HG02610 (cell line): ENCODE data around the gene PCOLCE2.
"Not testable (repeated sequence)": the region's sequence is repeated elsewhere in the genome, so short reads cannot be mapped to it uniquely, and the experiment has no call there.

Experiments used
- ATAC-seq: cut with Tn5 transposase; IDR thresholded peaks from one replicate; pipeline ENCODE4 v1.9.1; 2021; ENCODE audit warnings: mild to moderate bottlenecking, moderate library complexity; ENCODE audit not compliant: unreplicated experiment

Gene PCOLCE2

GRCh38 chr3:142902356-142902755 is 13.5 kb upstream of the PCOLCE2 start:
- ATAC-seq = no peak

DNA sequence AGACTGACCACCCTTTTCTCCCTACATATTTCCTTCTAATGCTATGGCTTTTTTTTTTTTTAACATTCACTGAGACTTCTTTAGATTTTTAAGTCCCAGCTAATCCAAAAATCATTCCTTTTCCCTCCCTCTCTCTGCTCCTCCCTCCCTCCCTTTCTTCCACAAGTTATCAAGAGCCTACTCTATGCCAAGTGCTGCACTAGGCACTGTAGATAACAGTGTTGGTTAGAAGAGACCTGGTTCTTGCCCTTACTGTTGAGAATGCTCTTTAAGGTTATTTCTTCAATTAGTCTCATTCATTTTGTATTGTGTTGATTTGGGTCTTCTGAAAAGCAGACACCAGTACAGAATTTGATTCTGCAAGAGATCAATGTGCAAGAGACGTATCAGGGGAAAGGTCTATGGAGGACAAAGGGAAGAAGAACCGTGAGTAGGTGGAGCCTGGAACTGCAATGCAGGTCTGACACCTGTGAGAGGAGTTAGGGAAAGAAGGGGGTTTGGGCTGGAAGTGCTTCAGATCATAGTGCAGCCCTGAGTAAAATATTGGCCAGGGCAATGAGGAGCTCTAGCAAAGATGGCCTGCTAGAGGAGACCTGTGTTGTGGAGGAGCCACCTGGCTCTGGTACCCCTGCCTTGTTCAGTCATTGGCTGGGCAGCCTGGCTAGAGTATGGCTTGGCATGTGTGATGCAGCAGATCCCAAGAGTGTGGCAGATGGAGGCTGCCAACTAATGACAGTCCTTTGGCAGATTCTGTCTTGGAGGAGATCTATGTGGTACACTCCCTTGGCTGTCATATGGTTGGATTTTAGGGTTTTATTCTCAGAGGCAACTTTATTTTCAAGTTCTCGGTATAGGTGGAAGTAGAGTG is 9.7 kb upstream of the PCOLCE2 start:
- ATAC-seq = no peak

DNA sequence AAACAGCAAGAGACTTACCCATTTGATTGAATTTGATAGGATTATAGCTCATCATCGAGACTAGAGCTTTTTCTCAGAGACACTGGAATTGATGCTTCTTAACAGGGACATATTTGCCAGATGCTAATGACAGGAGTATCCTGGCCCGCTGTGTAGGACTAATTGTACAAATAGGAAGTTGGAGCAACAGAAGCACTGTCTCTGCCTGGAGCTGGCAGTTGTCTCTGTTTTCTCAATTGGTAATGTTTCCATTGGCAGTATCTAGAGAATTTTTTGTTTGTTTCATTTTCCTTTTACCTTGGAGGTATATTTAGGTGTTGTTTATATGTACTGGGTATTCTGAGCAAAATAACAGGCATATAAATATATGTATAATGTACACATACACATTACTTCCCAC is 8.9 kb upstream of the PCOLCE2 start:
- ATAC-seq = no peak

GRCh38 chr3:142896996-142897395 is 8.1 kb upstream of the PCOLCE2 start:
- ATAC-seq = no peak

DNA sequence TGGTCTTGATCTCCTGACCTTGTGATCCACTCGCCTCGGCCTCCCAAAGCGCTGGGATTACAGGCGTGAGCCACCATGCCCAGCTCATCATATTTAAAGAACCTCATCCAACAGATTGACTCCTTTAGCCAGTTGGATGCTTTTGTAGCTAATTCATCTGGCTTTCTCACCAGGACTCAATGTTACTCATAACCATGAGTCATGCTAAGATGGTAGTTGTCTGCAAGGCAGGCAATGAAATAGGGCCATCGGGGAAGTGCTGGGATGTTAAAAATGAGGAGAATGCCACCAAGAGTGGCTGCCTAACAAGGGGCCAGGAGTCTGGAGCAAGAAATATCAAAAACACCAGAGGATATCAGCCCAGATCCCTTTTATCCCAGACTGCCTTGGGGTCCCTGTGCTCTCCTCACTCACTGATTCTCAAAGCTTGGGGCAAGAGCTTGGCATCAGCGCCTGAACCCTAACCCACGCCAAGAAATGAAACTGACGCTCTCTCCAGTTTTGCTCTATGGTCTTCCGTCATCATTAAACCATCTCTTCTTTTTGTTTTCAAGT is 7.4 kb upstream of the PCOLCE2 start:
- ATAC-seq = no peak

DNA sequence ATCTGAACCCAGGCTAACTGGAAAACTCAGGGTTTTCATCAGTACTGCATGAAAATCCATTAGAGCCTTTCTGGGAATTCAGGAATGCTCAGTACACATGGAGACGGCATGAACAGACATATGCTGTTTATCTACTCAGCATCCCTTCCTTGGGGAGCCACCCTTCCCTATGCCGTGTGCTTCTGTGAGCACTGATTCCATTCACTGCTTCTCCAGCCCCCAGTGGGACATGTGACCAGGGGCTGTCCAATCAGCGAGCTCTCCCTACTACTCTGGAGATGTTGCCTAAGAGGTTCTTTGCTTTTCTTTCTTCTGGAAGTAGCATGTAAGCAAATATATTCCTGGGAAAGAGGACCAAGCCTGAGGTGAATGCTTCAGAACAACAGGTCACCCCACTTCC is 5.6 kb upstream of the PCOLCE2 start:
- ATAC-seq = no peak

DNA sequence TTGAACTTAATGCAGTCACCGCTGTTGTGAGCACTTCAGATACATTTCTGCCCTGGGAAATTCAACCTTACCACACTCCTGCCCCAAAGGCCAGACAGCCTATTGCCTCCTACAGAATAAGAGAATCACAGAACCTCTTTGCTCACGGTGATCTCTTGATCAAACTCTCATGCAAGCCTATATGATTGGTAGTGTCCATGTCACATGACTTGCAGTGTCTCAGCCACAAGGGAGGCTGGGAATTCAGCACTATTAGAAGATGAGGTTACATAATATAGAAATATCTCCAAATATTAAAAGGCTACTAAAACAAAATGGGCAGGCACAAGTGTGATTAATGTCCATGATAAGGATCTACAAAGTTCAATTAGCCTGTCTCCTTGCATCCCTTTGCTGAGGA is 3.8 kb upstream of the PCOLCE2 start:
- ATAC-seq = no peak

DNA sequence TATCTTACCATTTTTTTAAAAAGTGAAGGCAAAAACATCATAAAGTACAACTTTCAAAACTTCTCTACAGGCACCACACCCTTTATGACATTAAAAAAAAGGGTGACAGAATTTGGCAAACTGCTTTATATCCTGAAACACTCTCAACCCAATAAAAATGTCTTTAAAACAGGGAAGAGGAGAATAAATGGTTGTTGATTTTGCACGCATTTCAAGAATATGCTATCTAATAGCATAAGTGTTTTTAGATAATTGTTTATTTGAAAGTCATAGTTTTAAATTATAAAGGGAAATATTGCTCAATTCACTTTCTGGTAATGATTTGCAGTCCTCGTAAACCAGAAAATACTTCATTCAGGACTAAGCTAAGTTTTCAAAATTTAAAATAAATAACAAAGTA is 1.7 kb upstream of the PCOLCE2 start:
- no peak for ATAC-seq

DNA sequence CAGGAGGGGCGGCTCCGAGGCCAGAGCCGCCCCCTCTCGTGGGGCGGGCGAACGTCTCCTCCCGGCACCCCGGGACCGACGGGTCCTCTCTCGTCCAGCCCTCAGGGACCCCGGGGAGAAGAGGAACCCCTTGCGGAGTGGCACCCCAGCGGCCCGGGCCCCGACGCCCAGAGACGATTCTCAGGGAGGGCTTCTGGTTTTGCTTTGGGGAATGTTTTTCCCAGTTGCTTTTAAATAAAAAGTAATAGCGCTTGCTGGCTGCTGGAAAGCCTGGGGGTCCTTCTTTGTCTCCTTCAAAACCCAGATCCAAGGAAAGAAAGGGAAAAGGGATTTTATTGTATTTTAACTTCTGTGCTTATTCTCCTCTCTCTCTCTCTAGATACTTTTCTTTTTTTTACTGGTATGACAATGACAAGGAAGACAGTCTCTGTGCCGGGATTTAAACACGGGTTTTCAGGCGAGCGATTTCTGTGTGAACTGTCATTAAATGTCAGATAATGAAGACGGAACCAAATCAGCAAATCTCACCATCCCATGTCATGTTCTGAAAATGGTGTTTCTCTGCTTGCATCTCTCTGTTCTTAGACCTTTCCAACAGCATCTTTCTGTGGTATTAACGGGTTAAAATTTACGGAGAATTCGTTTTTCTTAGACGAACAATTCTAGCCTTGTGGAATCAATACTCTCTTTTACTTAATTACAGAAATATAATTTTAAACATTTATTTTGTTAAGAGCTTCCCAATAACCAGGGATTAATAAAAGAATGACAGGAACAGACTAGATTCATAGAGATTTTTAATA is 530 bp upstream of the PCOLCE2 start:
- no peak for ATAC-seq

DNA sequence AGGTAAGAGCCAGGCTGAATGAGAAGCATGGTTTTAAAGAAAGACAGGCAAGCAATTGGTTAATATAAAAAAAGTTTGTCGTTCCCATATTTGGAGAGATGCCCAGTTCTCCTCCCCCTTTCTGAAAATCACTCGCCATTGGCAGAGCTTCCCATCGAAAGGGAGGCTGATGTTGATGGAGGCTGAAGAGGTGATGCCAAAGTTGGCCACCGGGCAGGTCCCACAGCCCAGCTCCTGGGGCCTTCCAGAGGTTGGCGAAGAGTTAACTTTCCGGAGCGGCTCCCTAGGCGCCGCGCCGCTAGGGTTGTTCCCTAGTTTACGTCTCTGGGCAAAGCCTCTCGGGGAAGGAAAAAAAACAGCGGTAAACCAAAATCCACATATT is 793 bp downstream of the PCOLCE2 start:
- ATAC-seq = no peak

GRCh38 chr3:142886940-142887339 is 1.9 kb downstream of the PCOLCE2 start:
- ATAC-seq = no peak

DNA sequence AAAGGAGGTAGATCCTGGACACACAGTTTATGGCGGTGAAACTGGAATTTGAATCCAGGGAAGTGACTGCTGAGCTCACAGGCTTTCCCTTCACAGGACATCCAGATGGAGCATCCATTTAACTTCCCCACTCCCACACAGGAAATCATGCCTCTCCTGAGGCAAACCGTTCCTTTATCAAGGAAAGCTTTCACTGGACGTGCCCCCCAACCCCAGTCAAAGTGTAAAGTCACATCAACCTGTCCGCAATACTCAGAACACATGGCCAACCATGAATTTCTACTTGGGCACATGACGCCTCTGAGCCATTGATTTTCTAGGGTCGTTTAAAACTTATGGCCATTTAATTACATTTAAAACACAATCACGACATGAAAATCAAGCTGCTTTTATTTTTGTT is 2.9 kb downstream of the PCOLCE2 start:
- no peak for ATAC-seq

GRCh38 chr3:142884531-142884930 is 4.4 kb downstream of the PCOLCE2 start:
- no peak for ATAC-seq

- not testable (repeated sequence) for ATAC-seq
Measured at GRCh38 chr3:142883534-142883933, 5.3 kb downstream of the PCOLCE2 start.

GRCh38 chr3:142881445-142882224 is 7.2 kb downstream of the PCOLCE2 start:
- no peak for ATAC-seq

DNA sequence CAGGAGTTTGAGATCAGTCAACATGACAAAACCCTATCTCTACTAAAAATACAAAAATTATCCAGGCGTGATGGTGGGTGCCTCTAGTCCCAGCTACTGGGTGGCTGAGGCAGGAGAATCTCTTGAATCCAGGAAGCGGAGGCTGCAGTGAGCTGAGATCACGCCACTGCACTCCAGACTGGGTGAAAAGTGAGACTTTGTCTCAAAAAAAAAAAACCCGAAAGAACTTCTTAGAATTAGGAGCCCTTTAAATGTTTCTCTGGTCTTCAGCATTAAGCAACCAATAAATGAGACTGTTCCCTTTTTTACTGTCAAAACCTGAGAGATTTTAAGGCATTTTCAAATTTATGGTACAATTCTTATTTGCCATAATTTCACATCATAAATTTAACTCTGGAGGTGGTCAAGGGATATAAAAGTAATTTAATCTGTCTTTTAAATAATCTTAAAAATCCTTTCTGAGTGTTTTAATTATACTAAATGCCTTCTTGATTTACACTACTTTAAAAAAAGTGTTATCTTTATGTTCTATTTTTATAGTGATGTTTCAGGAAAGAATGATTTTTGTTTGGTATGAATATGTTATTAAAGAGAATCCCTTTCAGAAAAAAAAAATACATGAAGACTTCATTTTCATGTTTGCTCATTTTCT is 10.1 kb downstream of the PCOLCE2 start:
- ATAC-seq = no peak

DNA sequence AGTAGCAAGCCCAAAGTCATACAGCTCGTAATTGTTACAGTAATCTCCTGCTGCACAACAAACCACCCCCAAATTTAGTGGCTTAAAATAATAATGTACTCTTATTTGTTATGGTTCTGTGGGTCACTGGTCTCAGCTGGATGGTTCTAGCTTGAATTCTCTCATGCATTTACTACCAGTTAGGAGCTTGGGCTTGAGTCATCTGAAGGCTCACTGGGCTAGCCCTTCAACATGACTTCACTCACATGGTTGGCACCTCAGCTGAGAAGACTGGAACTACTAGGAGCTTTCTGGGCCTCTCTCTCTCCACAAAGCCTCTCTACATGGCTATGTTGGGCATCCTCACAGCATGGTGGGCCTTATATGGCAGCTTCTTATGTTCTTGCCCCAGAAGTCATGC is 12.5 kb downstream of the PCOLCE2 start:
- no peak for ATAC-seq

GRCh38 chr3:142875583-142876207 is 13.2 kb downstream of the PCOLCE2 start:
- ATAC-seq = no peak

- ATAC-seq = no peak
Measured at GRCh38 chr3:142875099-142875498, 13.8 kb downstream of the PCOLCE2 start.

- not testable (repeated sequence) for ATAC-seq
Measured at GRCh38 chr3:142868382-142868781, 20.5 kb downstream of the PCOLCE2 start.
